NCI-H748 (cell line): ENCODE data around the gene SERPINB7.

Experiments
- DNase-seq: peaks from one replicate; lab custom pipeline; 2025; ENCODE audit not compliant: unreplicated experiment; lab: John Stamatoyannopoulos, UW

SERPINB7 gene

GRCh38 chr18:63844254-63844653 lies 69.0 kb downstream of the SERPINB7 start:
- peak; percentile 53 for DNase-seq

GRCh38 chr18:63848159-63848558 lies 72.9 kb downstream of the SERPINB7 start:
- DNase-seq = peak; percentile 83

GRCh38 chr18:63850020-63850419 lies 74.8 kb downstream of the SERPINB7 start:
- DNase-seq = peak; percentile 85

- no peak for DNase-seq
Observed at GRCh38 chr18:63850636-63851035, 75.4 kb downstream of the SERPINB7 start.
